HepG2 (cell line): Measurements from ENCODE around the gene EXOC1. TPM values are rescaled to one million over a fixed set of nuclear protein-coding genes. Genes with fewer than 3 reads are reported as not detected.

ENCODE experiments used
- ATAC-seq: fragments of 200-7000 bp; cut with Tn5 transposase; 3 replicates; pipeline ENCODE4 v1.9.1; 2020; ENCODE audit warnings: mild to moderate bottlenecking, moderate library complexity
- BruUV-seq: library from RNA; stranded (reverse); fragments of 400-500 nt; replicated peaks from 2 replicates; lab custom pipeline; 2021; lab: Mats Ljungman, UMichigan
- CTCF ChIA-PET: fragments of 300-600 bp; formaldehyde crosslinking; extraction: SDS; loops from one replicate; lab custom pipeline; 2021; ENCODE audit warnings: low total read pairs, inconsistent platforms, low intra/inter-chr PET ratio; lab: Yijun Ruan, JAX
- POLR2A ChIA-PET: fragments of 350-600 bp; sonication (Branson Sonifier 250); formaldehyde crosslinking; loops from one replicate; lab custom pipeline; 2020; ENCODE audit warnings: antibody characterized with exemption, inconsistent platforms; lab: Yijun Ruan, JAX
- DNase-seq: peaks from one replicate; pipeline ENCODE4 v3.0.0-alpha.2; 2015; ENCODE audit warnings: low spot score
- FAIRE-seq: peaks from 3 replicates; lab custom pipeline; 2011; peaks lifted over from hg19 to GRCh38; lab: Jason Lieb, UNC
- H2AFZ ChIP-seq: one replicate; pipeline ENCODE4 v1.6.1; 2011; ENCODE audit warnings: low read length, inconsistent platforms
- H3K27ac ChIP-seq: fragments of 300-600 bp; 3 replicates; pipeline ENCODE4 v1.8.0; 2011; ENCODE audit warnings: mixed run types, mild to moderate bottlenecking, mixed read lengths, low read length, inconsistent platforms; ENCODE audit not compliant: insufficient read depth; ENCODE audit errors: extremely low read length
- H3K27me3 ChIP-seq, 2 experiments: fragments of 200-600 bp in 1 of 2; 2 replicates in 1 of 2; 3 replicates in 1 of 2; pipeline versions ENCODE4 v1.6.0 to v1.8.0; 2011; ENCODE audit warnings: low read length in 2 of 2, mild to moderate bottlenecking in 2 of 2, moderate library complexity in 2 of 2, inconsistent platforms in 1 of 2; ENCODE audit not compliant: insufficient read depth in 2 of 2, control insufficient read depth in 1 of 2
- H3K36me3 ChIP-seq, 2 experiments: fragments of 200-600 bp in 1 of 2; replicated peaks in 1 of 2; 2 replicates in 1 of 2; 3 replicates in 1 of 2; pipeline versions ENCODE4 v1.5.1 to v1.8.0; 2011; ENCODE audit warnings: low read length in 2 of 2, inconsistent platforms in 1 of 2; ENCODE audit not compliant: insufficient read depth in 2 of 2, control insufficient read depth in 1 of 2
- H3K4me1 ChIP-seq: 2 replicates; pipeline ENCODE4 v1.5.1; 2012; ENCODE audit warnings: low read length, inconsistent platforms; ENCODE audit not compliant: insufficient read depth
- H3K4me2 ChIP-seq: 2 replicates; pipeline ENCODE4 v1.6.0; 2011; ENCODE audit warnings: low read depth, low read length, inconsistent platforms
- H3K4me3 ChIP-seq, 3 experiments: fragments of 200-600 bp in 1 of 3; sonication (generic), shearing (Covaris generic) in 1 of 3; replicated peaks in 1 of 3; 2 replicates each; pipeline ENCODE4 v1.5.1; 2011 to 2016; ENCODE audit warnings: low read length in 3 of 3, inconsistent platforms in 2 of 3, low read depth in 2 of 3, mild to moderate bottlenecking in 2 of 3, control low read depth in 1 of 3, mixed read lengths in 1 of 3; ENCODE audit not compliant: insufficient read depth in 1 of 3
- H3K79me2 ChIP-seq: one replicate; pipeline ENCODE4 v1.6.1; 2011; ENCODE audit warnings: low read length, inconsistent platforms; ENCODE audit not compliant: insufficient read depth
- H3K9ac ChIP-seq: 2 replicates; pipeline ENCODE4 v1.6.0; 2011; ENCODE audit warnings: mild to moderate bottlenecking, low read depth, low read length, inconsistent platforms; ENCODE audit not compliant: insufficient read depth
- H3K9me3 ChIP-seq: 2 replicates; pipeline ENCODE4 v1.5.1; 2012; ENCODE audit warnings: mild to moderate bottlenecking, low read length
- H4K20me1 ChIP-seq: 2 replicates; pipeline ENCODE4 v1.6.0; 2011; ENCODE audit warnings: inconsistent platforms, mild to moderate bottlenecking, low read length, moderate library complexity; ENCODE audit not compliant: insufficient read depth
- SMAD1 ChIP-seq: sonication (generic); formaldehyde crosslinking; IDR thresholded peaks from 2 replicates; pipeline ENCODE4 v1.4.0; 2020; ENCODE audit warnings: missing genetic modification reagents, low read depth, mild to moderate bottlenecking, borderline replicate concordance
- WIZ ChIP-seq: sonication (generic); formaldehyde crosslinking; IDR thresholded peaks from 2 replicates; pipeline ENCODE4 v1.5.1; 2020; ENCODE audit warnings: mild to moderate bottlenecking, missing genetic modification reagents
- ZBTB40 ChIP-seq, 2 experiments: fragments of 450-650 bp in 1 of 2; sonication (generic) in 1 of 2; formaldehyde crosslinking in 1 of 2; IDR thresholded peaks; 2 replicates each; pipeline versions ENCODE4 v1.6.1 to v1.8.0; 2016 to 2022; ENCODE audit warnings: antibody characterized with exemption in 1 of 2, mild to moderate bottlenecking in 1 of 2, missing genetic modification reagents in 1 of 2
- ZNF451 ChIP-seq: sonication (generic); formaldehyde crosslinking; IDR thresholded peaks from 2 replicates; pipeline ENCODE4 v1.5.0; 2020; ENCODE audit warnings: mild to moderate bottlenecking, missing genetic modification reagents
- WGBS: methylation state at CpG from one replicate; pipeline ENCODE4 v1.1.6; 2017; ENCODE audit warnings: low lambda C conversion rate; 5-methylcytosine and 5-hydroxymethylcytosine counted together
- in situ Hi-C: cut with HindIII; loops from 2 replicates; pipeline ENCODE4 v1.10.0; 2017; ENCODE audit warnings: low pct_unique_long_range_greater_than_20kb; ENCODE audit not compliant: extremely low pct_ligation_motif_present
- intact Hi-C: fragments of 100-400 bp; cut with micrococcal nuclease; formaldehyde crosslinking; loops from one replicate; pipeline ENCODE4 v1.10.0; 2022; ENCODE audit not compliant: unreplicated experiment
- polyA plus RNA-seq, 8 experiments: library from polyadenylated mRNA; depleted of rRNA in 3 of 8; stranded (reverse) in 7 of 8; unstranded in 1 of 8; fragments of >200 nt; fragmentation: Illumina TruSeq in 4 of 8; extraction: Trizol in 4 of 8; gene quantifications; 2 replicates each; pipeline versions ENCODE4 v1.2.1 to v1.2.3, GENCODE V29; 2011 to 2016; ENCODE audit warnings: low read depth in 4 of 8, missing spikeins in 1 of 8, mixed read lengths in 1 of 8; ENCODE audit not compliant: insufficient read depth in 1 of 8
- total RNA-seq, 5 experiments: library from RNA; depleted of rRNA; stranded (reverse); fragments of >200 nt; fragmentation: Illumina TruSeq; extraction: Trizol; gene quantifications; 2 replicates each; pipeline ENCODE4 v1.2.3, GENCODE V29; 2016; ENCODE audit warnings: low read depth in 1 of 5

EXOC1 gene
- total and polyA plus RNA-seq, 2 of the 13 experiments (the other 11 are each of a cell fraction or from before 2014, with no cell fraction given) = 9.1 to 18.4 TPM

DNA sequence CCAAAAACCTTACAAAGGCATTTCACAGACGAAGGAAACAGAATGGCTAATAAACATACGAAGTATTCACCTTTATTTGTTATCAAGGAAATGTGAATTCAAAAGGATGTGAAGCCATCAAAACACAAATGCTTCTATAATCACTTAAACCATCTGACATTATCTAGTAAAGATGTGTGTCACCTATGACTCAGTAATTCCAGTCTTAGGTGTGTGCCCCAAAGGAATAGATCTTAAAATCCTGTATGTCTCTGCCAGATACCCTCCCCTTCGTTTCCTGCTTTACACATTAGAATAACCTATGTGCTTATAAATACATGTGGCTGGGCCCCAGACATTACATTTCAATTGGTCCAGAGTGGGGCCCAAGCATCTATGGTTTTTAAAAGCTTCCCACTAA is 53.5 kb downstream of the EXOC1 start:
- no peak for FAIRE-seq
- H3K4me2 ChIP-seq = no peak overlapping the region
- in situ Hi-C loops = no loop called here
- CTCF ChIA-PET = no interaction called here
- TF ChIP-seq SMAD1 (CRISPR knock-in tag) = no peak
- no peaks in the 10 kb centered on the region for H4K20me1 ChIP-seq
- H3K9ac ChIP-seq = no peak overlapping the region
- no peak overlapping the region for H2AFZ ChIP-seq
- H3K79me2 ChIP-seq = no peaks in the 10 kb centered on the region
- no peaks in the 10 kb centered on the region for H3K27me3 ChIP-seq
- no peak for DNase-seq
- 82% methylated on average over 3 of the region's 3 CpGs for WGBS
- H3K36me3 ChIP-seq = no peaks in the 10 kb centered on the region
- BruUV-seq = TSS peak; percentile 39
- intact Hi-C loops = no loop called here
- no peaks in the 10 kb centered on the region for H3K9me3 ChIP-seq
- ATAC-seq = no peak
- no peaks in the 10 kb centered on the region for H3K4me1 ChIP-seq
- POLR2A ChIA-PET = no interaction called here
- no peak overlapping the region for H3K4me3 ChIP-seq
- H3K27ac ChIP-seq = no peak overlapping the region

GRCh38 chr4:55907469-55907868 is 54.0 kb downstream of the EXOC1 start:
- no peak for ATAC-seq
- ChIA-PET CTCF (no interaction called here), POLR2A (no interaction called here)
- H3K36me3 ChIP-seq = no peaks in the 10 kb centered on the region
- H4K20me1 ChIP-seq = no peaks in the 10 kb centered on the region
- no peak overlapping the region for H3K4me3 ChIP-seq
- DNase-seq = no peak
- no peak for FAIRE-seq
- no peak overlapping the region for H3K9ac ChIP-seq
- H3K9me3 ChIP-seq = no peaks in the 10 kb centered on the region
- no peak overlapping the region for H2AFZ ChIP-seq
- intact Hi-C loops = no loop called here
- no peaks in the 10 kb centered on the region for H3K79me2 ChIP-seq
- BruUV-seq = no TSS peak
- H3K4me1 ChIP-seq = no peaks in the 10 kb centered on the region
- H3K4me2 ChIP-seq = no peak overlapping the region
- TF ChIP-seq ZBTB40 (IDR thresholded peaks at IDR 0.05) = peak; percentile 26; the same call in 1 of the 2 replicates
- TF ChIP-seq ZBTB40 (CRISPR knock-in tag; IDR thresholded peaks at IDR 0.05) = no peak
- TF ChIP-seq WIZ (CRISPR knock-in tag) = no peak
- TF ChIP-seq ZNF451 (CRISPR knock-in tag) = no peak
- no peaks in the 10 kb centered on the region for H3K27me3 ChIP-seq
- in situ Hi-C loops = no loop called here
- H3K27ac ChIP-seq = no peak overlapping the region
